ENCODE data around the gene ZNF33A.
"Not testable (repeated sequence)": the region's sequence is repeated elsewhere in the genome, so short reads cannot be mapped to it uniquely, and the experiment has no call there.

ZNF33A gene

GRCh38 chr10:37976091-37976879 is 34.2 kb upstream of the ZNF33A start, which contains the start of gene ZNF25:
Gene ZNF25 (minus strand): TSS chr10:37976647. CDS start chr10:37971722, 4,925 bp downstream.
- ATAC-seq (ENCODE audit: low read depth) (peak; percentile 96), DNase-seq (ENCODE audit: low spot score) (peak; percentile 98)
- TF ChIP-seq, protein P1, sequence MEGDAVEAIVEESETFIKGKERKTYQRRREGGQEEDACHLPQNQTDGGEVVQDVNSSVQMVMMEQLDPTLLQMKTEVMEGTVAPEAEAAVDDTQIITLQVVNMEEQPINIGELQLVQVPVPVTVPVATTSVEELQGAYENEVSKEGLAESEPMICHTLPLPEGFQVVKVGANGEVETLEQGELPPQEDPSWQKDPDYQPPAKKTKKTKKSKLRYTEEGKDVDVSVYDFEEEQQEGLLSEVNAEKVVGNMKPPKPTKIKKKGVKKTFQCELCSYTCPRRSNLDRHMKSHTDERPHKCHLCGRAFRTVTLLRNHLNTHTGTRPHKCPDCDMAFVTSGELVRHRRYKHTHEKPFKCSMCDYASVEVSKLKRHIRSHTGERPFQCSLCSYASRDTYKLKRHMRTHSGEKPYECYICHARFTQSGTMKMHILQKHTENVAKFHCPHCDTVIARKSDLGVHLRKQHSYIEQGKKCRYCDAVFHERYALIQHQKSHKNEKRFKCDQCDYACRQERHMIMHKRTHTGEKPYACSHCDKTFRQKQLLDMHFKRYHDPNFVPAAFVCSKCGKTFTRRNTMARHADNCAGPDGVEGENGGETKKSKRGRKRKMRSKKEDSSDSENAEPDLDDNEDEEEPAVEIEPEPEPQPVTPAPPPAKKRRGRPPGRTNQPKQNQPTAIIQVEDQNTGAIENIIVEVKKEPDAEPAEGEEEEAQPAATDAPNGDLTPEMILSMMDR (IDR thresholded peaks at IDR 0.05; ENCODE audit: poor library complexity, severe bottlenecking), result peak; percentile 93
- Histone ChIP-seq H3K4me1 (ENCODE audit: insufficient read depth, poor library complexity, severe bottlenecking) (no peaks in the 10 kb centered on the region), H3K27ac (ENCODE audit: poor library complexity, severe bottlenecking) (peak within 1 kb of the TSS; percentile 61), H3K4me3 (ENCODE audit: severe bottlenecking) (peak within 1 kb of the TSS; percentile 66), H3K9me3 (ENCODE audit: severe bottlenecking) (no peaks in the 10 kb centered on the region), H3K27me3 (ENCODE audit: insufficient read depth, poor library complexity, severe bottlenecking) (no peaks in the 10 kb centered on the region), H3K36me3 (ENCODE audit: low read depth) (no peaks in the 10 kb centered on the region)

GRCh38 chr10:37976880-37977203 is 33.6 kb upstream of the ZNF33A start:
- no peaks in the 10 kb centered on the region for H3K4me1 ChIP-seq (ENCODE audit: insufficient read depth, poor library complexity, severe bottlenecking)
- ATAC-seq (ENCODE audit: low read depth), result no peak
- H3K4me3 ChIP-seq (ENCODE audit: severe bottlenecking), result peak overlapping the region; percentile 66
- no peak for DNase-seq (ENCODE audit: low spot score)
- no peaks in the 10 kb centered on the region for H3K36me3 ChIP-seq (ENCODE audit: low read depth)
- H3K9me3 ChIP-seq (ENCODE audit: severe bottlenecking), result no peaks in the 10 kb centered on the region
- no peak overlapping the region for H3K27ac ChIP-seq (ENCODE audit: poor library complexity, severe bottlenecking)
- TF ChIP-seq, protein P1 (IDR thresholded peaks at IDR 0.05; ENCODE audit: poor library complexity, severe bottlenecking), result peak; percentile 69
- H3K27me3 ChIP-seq (ENCODE audit: insufficient read depth, poor library complexity, severe bottlenecking), result no peaks in the 10 kb centered on the region

DNA sequence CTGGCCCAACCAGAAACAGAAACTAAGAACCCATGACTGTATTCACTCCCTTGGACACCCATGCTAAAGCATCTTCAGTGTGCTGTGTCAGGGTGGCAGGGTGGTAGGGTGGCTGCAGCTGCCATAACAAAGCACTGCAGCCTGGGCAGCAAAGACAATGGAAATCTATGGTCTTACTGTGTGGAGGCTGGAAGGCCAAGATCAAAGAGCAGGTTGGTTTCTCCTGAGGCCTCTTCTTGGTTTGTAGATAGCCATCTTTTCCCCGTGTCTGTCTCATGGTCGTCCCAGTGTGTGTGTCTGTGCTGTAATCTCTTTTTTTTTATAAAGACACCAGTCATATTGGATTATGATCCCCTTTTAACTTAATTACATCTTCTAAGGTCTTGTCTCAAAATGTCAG is 18.8 kb upstream of the ZNF33A start:
- Histone ChIP-seq H3K4me1 (ENCODE audit: insufficient read depth, poor library complexity, severe bottlenecking) (no peaks in the 10 kb centered on the region), H3K9me3 (ENCODE audit: severe bottlenecking) (no peaks in the 10 kb centered on the region), H3K4me3 (ENCODE audit: severe bottlenecking) (no peak overlapping the region), H3K36me3 (ENCODE audit: low read depth) (no peaks in the 10 kb centered on the region), H3K27ac (ENCODE audit: poor library complexity, severe bottlenecking) (no peak overlapping the region), H3K27me3 (ENCODE audit: insufficient read depth, poor library complexity, severe bottlenecking) (no peaks in the 10 kb centered on the region)
- TF ChIP-seq, protein P1 (IDR thresholded peaks at IDR 0.05; ENCODE audit: poor library complexity, severe bottlenecking), result no peak
- no peak for DNase-seq (ENCODE audit: low spot score)
- no peak for ATAC-seq (ENCODE audit: low read depth)

DNA sequence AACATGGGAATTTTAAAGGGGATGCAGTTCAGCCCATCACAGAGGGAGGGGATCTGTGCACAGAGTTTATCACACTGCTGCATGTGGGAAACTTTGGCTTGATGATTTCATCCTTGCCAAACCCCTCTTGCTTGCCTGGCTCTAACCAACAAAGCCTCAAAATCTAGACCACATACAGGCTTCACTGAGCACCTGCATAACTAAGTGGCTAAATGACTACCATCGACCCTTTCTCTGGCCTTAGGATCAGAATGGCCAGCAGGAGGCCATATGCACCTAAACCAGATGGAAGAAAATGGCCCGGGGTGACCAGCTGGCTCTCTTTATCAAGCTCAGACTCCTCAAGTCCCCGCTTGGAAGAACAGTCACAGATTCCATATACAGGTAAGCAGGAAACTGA is 18.4 kb upstream of the ZNF33A start:
- Histone ChIP-seq H3K9me3 (ENCODE audit: severe bottlenecking) (no peaks in the 10 kb centered on the region), H3K4me3 (ENCODE audit: severe bottlenecking) (no peak overlapping the region), H3K27me3 (ENCODE audit: insufficient read depth, poor library complexity, severe bottlenecking) (no peaks in the 10 kb centered on the region), H3K36me3 (ENCODE audit: low read depth) (no peaks in the 10 kb centered on the region), H3K27ac (ENCODE audit: poor library complexity, severe bottlenecking) (no peak overlapping the region), H3K4me1 (ENCODE audit: insufficient read depth, poor library complexity, severe bottlenecking) (no peaks in the 10 kb centered on the region)
- ATAC-seq (ENCODE audit: low read depth), result no peak
- TF ChIP-seq, protein P1 (IDR thresholded peaks at IDR 0.05; ENCODE audit: poor library complexity, severe bottlenecking), result no peak
- no peak for DNase-seq (ENCODE audit: low spot score)

- H3K27me3 ChIP-seq (ENCODE audit: insufficient read depth, poor library complexity, severe bottlenecking); ATAC-seq (ENCODE audit: low read depth); H3K27ac ChIP-seq (ENCODE audit: poor library complexity, severe bottlenecking); H3K9me3 ChIP-seq (ENCODE audit: severe bottlenecking); H3K4me3 ChIP-seq (ENCODE audit: severe bottlenecking); H3K4me1 ChIP-seq (ENCODE audit: insufficient read depth, poor library complexity, severe bottlenecking); H3K36me3 ChIP-seq (ENCODE audit: low read depth); DNase-seq (ENCODE audit: low spot score): not testable (repeated sequence)
Measured at GRCh38 chr10:37998920-37999319, 11.6 kb upstream of the ZNF33A start.

GRCh38 chr10:38000474-38000873 is 10.0 kb upstream of the ZNF33A start:
- not testable (repeated sequence) for H3K4me3 ChIP-seq (ENCODE audit: severe bottlenecking); H3K9me3 ChIP-seq (ENCODE audit: severe bottlenecking); DNase-seq (ENCODE audit: low spot score); ATAC-seq (ENCODE audit: low read depth); H3K4me1 ChIP-seq (ENCODE audit: insufficient read depth, poor library complexity, severe bottlenecking); H3K27ac ChIP-seq (ENCODE audit: poor library complexity, severe bottlenecking); H3K36me3 ChIP-seq (ENCODE audit: low read depth); H3K27me3 ChIP-seq (ENCODE audit: insufficient read depth, poor library complexity, severe bottlenecking)

Measured in RWPE2 (cell line).